GM19438 (cell line): ENCODE data around the gene ZNF543.
"Not testable (repeated sequence)": the region's sequence is repeated elsewhere in the genome, so short reads cannot be mapped to it uniquely, and the experiment has no call there.

ENCODE experiments used
- ATAC-seq: cut with Tn5 transposase; IDR thresholded peaks from one replicate; pipeline ENCODE4 v1.9.1; 2021; ENCODE audit warnings: low read depth; ENCODE audit not compliant: unreplicated experiment

The ZNF543 gene

DNA sequence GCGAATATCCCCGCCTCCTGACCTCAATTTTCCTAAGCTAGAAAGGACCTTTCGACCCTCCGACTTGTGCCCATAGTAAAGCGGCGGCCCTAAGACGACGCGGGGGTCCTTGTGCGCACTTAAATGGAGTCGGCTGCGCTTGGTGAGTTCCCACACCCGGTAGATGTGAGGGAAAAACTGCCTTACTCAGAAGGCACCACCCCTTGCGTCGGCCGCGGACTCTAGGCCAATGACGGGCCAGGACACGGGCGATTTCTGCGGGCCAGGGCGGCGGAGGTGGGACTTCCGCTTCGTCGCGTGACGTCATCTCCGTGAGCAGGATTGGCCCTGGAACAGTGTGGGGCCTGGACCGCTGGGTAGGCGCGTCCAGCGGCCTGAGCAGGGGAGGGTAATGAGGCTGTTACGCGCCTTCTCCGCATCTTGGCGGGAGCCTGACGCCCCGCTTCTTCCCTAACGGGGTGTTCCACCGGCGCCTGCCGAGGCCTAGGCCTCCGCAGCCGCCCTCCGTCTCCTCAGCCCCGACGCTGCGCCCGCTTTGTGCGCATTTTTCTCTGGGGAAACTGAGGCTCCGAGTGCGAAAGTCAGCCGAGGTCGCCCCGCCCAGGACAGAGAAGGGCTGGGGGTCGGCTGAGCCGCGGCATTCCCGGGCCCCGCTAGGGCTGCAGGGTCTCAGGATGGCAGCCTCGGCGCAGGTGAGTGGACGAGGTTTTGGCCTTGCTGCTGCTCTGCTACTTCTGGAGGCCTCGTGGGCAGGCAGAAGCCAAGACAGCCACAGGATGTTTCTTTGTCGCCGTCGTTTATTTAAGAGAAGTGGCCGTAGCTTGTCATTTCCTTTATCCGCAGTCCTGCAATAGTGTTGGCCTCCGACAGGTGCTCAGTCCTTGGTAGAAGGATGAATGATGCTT, at the start of gene ZNF543:
ZNF543 (plus strand) TSS at position 293 of the 905 bp plus-strand sequence; CDS start at position 675, 382 bp downstream.
- ATAC-seq = peak; percentile 97

DNA sequence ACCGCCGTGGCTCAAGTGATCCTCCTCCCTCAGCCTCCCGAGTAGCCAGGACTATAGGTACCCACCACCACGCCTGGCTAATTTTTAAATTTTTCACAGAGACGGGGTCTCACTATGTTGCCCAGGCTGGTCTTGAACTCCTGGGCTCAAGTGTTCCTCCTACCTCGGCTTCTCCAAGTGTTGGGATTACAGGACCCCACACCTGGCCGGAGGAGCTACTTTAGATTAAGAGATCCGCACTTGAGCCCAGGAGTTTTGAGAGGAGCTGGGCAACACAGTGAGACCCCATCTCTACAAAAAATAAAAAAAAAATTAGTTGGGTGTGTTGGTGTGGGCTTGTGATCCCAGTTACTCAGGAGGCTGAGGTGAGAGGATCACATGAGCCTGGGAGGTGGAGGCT, 49.0 kb upstream of the ZNF543 start:
- no peak for ATAC-seq

DNA sequence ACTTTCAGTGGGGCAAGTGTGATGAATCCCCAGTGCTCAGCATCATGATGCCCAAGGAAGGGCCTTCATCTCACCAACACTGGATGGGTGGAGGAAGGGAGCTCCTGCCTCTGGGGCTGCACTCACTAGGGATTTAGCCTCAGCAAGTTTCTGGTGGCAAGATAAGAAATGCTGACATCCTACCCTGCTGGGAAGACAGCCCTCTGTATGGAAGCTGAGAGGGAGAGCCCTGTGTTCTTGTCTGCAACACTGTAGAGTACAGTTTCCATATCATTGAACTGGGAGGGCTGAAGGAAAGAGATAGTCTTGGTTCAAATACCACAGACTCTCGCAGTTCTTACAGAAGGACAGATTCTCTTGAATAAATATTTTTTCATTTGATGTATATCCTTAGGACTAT, 47.3 kb upstream of the ZNF543 start:
- ATAC-seq = no peak

DNA sequence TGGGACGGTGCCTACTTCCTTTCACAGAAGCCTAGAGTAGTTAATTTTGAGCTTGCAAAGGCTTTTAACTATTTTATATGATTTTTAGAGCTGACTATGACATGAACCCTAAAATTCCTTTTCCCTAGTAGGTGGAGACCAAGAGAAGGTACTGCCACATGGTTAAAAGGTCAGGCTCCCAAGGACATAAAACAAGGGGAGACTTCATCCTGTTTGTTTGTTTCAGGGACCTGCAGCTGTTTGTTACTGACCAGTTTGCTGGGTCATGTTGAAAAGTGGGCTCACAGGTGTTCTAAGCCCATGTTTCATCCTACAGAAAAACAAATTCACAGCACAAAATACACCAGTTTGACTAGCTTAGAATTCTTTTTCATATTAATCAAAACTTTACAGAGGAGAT, 43.8 kb upstream of the ZNF543 start:
- no peak for ATAC-seq

DNA sequence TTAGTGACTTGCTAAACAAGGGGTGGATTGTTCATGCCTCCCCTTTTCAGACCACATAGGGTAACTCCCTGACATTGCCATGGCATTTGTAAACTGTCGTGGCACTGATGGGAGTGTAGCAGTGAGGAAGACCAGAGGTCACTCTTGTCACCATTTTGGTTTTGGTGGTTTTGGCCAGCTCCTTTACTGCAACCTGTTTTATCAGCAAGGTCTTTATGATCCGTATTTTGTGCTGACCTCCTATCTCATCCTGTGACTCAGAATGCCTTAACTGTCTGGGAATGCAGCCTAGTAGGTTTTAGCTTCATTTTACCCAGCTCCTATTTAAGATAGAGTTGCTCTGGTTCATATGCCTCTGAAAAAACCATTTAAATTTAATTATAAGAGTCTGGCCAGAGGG, 41.8 kb upstream of the ZNF543 start:
- not testable (repeated sequence) for ATAC-seq

DNA sequence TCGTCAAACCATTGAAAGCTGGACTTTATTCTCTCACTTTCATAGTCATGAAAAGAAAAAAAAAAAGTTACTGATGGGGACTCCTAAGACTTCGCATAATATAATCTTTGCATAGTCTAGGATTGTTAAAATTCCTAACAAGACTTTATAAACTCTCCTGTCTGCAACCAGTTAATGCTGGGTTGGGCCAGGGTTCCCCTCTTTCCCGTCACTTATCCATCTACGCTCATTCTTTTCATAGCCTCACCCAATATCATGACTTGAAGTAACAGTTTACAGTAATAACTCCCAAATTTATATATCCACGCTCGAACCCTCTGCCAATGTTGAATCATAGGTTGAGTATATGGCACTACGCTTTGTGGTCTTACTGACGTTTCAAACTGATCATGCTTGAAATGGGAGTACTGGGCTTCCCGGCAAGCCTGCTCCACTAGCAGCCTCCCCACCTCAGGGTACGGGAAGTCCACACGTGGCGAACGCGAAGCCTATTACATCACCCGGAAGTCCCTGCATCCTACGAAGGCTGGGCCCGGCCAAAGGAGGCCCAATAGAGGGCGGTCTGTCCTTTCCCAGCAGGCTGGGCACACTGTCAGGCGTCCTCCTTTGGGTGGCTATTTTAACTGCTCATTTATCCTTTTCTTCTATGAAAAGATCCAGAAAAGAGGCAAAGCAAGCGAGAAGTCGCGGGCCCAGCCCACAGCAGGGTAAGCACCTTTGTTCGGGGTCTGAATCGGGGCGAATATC, 40.7 kb upstream of the ZNF543 start:
- ATAC-seq = peak; percentile 64

DNA sequence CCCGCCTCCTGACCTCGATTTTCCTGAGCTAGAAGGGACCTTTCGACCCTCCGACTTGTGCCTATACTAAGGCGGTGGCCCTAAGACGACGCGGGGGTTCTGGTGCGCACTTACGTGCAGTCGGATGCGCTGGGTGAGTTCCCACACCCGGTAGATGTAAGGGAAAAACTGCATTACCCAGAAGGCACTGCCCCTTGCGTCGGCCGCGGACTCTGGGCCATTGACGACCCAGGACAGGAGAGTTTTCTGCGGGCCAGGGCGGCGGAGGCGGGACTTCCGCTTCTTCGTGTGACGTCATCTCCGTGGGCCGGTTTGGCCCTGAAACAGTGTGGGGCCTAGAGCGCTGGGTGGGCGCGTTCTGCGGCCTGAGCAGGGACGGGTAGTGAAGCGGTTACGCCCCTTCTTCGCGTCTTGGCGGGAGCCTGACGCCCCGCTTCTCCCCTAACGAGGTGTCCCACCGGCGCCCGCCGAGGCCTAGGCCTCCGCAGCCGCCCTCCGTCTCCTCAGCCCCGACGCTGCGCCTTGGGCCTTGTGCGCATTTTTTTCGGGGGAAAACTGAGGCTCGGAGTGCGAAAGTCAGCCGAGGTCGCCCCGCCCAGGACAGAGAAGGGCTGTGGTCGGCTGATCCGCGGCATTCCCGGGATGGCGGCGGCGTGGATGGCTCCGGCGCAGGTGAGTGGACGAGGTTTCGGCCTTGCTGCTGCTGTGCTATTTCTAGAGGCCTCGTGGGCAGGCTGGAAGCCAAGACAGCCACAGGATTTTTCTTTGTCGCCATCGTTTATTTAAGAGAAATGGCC, 39.9 kb upstream of the ZNF543 start, which contains the start of gene ZNF460:
ZNF460 (plus strand) TSS at position 321 of the 797 bp plus-strand sequence; CDS start at position 643, 322 bp downstream.
- peak; percentile 65 for ATAC-seq

DNA sequence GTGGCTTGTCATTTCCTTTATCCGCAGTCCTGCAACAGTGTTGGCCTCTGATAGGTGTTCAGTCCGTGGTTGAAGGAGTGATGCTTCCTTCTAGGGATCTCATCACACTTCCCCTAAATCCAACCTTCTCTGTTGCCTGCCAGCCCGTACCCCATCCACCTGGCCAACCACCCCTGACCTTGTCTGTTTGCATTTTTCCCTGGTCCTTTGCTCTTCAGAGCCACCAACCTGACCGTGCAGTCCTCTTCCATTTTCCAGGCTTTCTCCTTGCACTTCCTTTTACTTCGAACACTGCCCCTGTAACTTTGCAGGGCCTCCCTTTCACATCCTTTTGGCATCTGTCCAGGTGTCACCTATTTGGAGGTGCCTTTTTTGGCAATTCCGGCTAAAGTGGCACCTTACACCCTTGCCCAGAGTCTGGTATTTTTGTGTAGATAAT, 39.3 kb upstream of the ZNF543 start:
- no peak for ATAC-seq

DNA sequence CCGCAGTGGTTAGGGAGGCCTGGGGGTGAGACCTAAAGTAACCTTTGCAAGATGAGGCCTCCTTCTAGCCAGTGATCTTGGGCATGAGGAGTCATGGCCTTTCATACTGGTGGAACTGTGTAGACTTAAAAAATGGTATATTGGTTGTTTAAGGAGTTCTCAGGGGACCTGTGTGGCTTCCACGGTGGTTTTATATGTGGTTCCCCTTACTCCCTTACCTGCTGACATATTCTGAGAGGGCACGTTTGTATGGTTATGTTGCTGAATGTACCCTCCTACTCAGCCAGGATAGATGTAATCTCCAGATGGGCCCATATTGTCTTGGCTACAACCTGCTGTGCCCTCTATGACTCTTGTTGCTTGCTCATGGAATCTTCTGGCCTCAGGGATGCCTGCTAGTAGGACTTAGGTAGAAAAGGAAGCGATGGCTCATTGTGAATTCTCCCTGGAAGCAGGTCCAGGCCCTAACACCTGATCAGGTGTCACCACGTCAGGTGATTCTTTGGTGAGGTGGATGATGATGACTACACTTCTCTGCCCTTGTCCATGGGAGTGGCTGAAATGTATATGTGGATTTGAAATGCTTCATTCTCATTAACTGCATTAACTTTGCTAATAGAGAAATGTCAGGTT, 38.1 kb upstream of the ZNF543 start:
- ATAC-seq = no peak

DNA sequence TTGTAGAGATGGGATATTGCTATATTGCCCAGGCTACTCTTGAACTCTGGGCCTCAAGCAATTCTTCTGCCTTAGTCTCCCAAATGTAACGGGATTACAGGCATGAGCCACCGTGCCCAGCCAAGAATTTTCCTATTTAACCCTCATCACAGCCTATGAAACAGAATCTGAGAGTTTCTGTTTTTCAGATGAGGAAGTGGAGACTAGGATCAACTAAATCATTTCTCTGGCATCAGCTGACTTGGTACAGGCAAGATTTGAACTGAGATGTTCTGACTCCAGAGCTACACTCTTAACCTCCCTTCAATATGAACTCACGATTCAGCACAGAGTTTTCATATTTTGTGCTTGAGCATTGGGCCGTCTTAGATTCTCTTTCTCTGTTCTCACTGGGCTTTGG, 31.9 kb upstream of the ZNF543 start:
- ATAC-seq = no peak

DNA sequence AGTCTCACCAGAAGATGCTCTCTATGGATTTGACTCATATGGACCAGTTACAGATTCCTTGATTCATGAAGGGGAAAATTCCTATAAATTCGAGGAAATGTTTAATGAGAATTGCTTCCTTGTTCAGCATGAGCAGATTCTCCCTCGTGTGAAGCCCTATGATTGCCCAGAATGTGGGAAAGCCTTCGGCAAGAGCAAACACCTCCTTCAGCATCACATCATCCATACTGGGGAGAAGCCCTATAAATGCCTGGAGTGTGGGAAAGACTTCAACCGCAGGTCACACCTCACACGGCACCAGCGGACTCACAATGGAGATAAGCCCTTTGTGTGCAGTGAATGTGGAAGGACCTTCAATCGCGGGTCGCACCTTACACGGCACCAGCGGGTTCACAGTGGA, 29.3 kb upstream of the ZNF543 start:
- ATAC-seq = no peak

DNA sequence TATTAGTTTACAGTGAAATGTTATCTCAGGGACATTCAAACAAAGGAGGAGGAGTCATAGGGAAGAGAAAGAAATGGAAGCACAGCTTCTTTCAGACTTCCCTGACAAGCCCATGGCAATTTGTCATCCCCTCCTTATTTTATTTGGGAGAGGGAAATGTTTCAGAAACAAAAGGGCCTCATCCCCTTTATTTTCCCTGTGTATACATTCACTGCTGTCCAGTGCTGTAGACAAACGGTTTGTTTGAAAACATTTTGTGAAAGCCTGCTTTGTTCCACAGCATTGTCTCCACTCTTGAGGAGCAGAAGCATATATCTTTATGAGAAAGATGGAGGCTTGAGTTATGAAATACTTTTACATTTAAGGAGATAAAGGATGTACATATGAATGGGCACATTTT, 27.7 kb upstream of the ZNF543 start:
- no peak for ATAC-seq

DNA sequence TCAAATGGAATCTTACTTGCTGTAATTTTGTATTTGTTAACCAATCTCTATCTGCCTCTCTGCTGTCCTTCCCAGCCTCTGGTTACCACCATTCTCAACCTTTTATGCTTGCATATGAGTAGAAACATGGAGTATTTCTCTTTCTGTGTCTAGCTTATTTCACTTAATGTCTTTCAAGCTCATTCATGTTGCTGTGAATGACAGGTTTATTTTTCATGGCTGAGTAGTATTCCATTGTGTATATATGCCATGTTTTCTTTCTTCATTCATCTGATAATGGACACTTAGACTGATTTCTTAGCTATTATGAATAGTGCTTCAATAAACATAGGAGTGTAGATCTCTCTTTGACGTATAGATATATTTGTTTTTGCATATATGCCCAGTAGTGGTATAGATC, 26.6 kb upstream of the ZNF543 start:
- ATAC-seq = no peak

DNA sequence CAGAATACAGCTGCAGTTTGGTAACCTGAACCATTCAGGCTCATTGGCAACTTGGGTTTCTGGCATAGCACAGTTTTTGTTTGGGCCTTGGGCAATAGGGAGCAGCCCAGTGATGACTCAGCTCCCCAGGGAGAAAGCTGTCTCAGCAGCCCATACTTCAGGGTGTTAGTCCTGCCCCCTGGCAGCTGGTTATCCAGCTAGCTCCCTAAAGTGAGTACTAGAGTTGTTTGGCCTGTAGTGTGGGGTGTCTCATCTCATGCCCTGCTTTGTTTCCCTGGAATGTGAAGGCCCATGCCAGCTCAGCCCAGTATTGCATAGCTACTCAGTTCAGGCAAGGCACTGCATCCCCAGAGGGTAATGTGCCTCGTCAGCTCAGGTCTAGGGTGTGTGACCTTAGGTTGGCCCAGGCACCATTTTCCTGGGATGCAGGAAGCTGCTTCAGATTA, 18.2 kb upstream of the ZNF543 start:
- ATAC-seq = no peak

DNA sequence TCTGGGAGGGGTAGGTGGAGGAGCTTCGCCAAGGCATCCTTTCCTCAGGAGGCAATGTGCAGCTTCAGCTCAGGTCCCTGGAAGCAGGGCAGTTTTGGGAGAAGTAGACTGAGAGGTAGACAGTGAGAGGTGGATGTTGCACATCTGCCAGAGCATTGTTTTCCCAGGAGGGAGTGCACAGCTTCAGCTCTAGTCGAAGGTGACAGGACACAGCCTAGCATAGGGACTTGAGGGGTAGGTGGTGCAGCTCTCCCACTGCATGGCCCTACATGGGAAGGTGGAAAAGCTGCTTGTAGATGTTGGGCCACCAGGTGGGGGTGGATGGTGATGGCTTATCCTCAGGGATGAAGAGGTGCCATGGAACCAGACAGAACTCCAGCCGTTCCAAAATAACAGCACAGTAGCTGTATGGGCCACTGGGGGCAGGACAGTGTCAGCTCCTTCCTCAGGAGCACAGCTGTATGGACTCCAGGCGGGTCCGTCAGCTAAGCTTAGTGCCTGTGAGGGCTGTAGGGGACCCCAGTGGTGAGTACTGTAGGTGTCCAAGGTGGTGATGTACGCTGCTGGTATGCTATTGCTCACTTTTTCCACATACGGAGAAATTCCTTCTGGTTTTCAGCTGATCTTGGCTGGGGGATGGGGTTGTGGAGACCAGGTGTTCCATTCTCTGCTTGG, 17.4 kb upstream of the ZNF543 start:
- no peak for ATAC-seq

DNA sequence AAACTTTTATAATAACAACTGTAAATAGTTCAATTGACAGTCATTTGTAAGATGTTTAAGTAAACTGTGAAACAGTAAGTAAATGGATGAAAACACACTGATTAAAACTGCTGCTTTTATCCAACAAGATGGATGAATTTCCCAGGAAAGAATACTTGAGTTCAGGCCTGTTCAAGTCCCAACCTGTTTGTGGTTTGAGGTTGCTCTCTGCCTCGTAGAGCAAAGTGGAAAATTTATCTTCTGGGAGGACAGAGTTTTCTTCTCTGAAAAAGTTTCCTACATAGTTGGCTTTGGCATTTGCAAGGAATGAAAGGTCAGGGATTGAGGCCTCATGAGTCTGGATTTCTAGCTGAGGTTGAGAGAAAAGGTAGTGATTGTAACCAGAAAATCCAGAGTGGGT, 15.2 kb upstream of the ZNF543 start:
- no peak for ATAC-seq

DNA sequence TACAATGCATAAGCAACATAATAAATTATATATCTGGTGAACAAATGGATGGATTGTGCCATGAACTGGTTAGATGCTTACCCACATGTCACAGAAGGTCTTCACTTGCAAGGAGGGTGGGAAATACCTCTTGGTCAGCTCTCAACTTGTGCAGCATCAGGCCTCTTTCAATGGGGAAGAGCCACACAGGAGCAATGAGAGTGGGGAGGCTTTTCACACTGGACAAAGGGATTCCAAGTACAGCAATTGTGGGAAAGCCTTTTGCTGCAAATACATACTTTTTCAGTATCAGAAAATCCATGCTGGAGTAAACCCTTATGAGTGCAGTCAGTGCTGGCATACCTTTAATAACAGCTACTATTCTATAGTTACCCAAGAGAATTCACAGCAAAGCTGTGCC, 11.8 kb upstream of the ZNF543 start:
- no peak for ATAC-seq

DNA sequence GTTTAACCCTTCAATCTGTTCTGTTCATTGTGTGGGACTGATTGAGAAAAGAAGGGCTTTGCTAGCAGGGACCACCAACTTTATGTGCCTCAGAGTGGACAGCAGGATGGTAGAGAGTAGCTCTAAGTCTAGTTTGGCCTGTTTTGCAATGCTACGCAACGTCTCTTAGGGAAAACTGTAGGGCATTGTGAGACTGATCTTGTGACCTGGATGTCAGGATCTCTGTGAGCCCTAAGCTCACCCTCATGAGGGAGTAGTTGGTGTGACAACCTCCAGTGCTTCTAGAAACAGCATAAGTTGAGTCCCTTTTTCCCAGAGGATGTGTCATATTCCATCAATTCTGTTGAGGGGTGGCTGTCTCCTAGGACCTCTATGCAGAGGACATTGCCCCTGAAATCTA, 9.5 kb upstream of the ZNF543 start:
- no peak for ATAC-seq

DNA sequence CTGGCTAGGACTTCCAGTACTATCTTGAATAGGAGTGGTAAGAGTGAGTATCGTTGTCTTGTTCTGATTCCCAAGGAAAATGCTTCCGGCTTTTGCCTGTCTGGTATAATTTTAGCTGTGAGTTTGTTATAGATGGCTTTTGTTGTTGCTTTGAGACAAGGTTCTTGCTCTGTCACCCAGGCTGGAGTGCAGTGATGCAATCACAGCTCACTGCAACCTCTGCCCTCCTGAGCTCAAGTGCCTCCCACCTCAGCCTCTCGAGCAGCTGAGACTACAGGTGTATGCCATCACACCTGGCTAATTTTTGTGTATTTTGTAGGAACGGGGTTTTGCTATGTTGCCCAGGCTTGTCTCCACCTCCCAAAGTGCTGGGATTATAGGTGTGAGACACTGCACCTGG, 6.1 kb upstream of the ZNF543 start:
- ATAC-seq = no peak

DNA sequence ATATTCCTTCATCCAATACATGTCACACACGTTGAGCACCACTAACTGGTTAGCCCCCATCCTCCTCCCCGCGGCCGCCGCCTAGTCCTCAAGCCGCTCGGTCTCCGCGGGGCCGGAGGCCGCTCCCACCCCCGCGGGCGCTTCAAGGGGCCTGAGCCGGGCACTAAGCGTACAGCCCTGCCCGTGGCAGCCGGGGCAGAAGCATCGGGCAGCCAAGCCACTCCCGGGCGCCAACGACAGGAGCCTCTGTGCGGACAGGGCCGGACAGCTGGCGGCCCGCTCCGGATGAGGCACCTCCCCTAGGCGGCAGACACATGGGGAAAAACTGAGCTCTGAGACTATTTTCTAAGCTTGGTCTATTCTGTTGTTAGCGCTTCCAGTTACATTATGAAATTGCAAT, 2.8 kb upstream of the ZNF543 start:
- no peak for ATAC-seq
